HUES64 (cell line): ENCODE results near the gene TRIM47.
A peak's percentile ranks its signal among the peaks of the same experiment; 100 is the strongest.

Experiments used
- H3K27ac ChIP-seq: 2 replicates; pipeline ENCODE4 v1.7.0; 2013; ENCODE audit warnings: low read depth, low read length, inconsistent platforms
- H3K27me3 ChIP-seq: 2 replicates; pipeline ENCODE4 v1.6.1; 2013; ENCODE audit warnings: mild to moderate bottlenecking, low read length; ENCODE audit not compliant: insufficient read depth
- H3K36me3 ChIP-seq: 2 replicates; pipeline ENCODE4 v1.6.1; 2013; ENCODE audit warnings: mild to moderate bottlenecking, low read length; ENCODE audit not compliant: insufficient read depth
- H3K4me1 ChIP-seq: 2 replicates; pipeline ENCODE4 v1.6.1; 2013; ENCODE audit warnings: mild to moderate bottlenecking, low read length, moderate library complexity; ENCODE audit not compliant: insufficient read depth
- H3K4me3 ChIP-seq: 2 replicates; pipeline ENCODE4 v1.5.1; 2013; ENCODE audit warnings: mild to moderate bottlenecking, low read length, moderate library complexity
- H3K9ac ChIP-seq: 2 replicates; pipeline ENCODE4 v1.6.1; 2013; ENCODE audit warnings: mild to moderate bottlenecking, low read depth, low read length
- H3K9me3 ChIP-seq: 2 replicates; pipeline ENCODE4 v1.6.1; 2013; ENCODE audit warnings: low read depth, low read length; ENCODE audit not compliant: insufficient read depth
- WGBS: fragments of 150-250, 120-280 bp; methylation state at CpG from one replicate; pipeline ENCODE4 v1.1.7; 2013; ENCODE audit warnings: missing lambda C conversion rate; 5-methylcytosine and 5-hydroxymethylcytosine counted together

The TRIM47 gene

GRCh38 chr17:75897160-75898019, 19.0 kb upstream of the TRIM47 start:
- Histone ChIP-seq H3K9ac (peak overlapping the region; percentile 54), H3K4me3 (peak overlapping the region; percentile 95), H3K9me3 (no peaks in the 10 kb centered on the region), H3K36me3 (peaks cover 44% of the 10 kb centered on the region), H3K4me1 (peaks cover 17% of the 10 kb centered on the region; the same call in 1 of the 2 replicates), H3K27me3 (no peaks in the 10 kb centered on the region), H3K27ac (peak overlapping the region; percentile 64)
- 34% methylated on average over 37 of the region's 37 CpGs for WGBS

DNA sequence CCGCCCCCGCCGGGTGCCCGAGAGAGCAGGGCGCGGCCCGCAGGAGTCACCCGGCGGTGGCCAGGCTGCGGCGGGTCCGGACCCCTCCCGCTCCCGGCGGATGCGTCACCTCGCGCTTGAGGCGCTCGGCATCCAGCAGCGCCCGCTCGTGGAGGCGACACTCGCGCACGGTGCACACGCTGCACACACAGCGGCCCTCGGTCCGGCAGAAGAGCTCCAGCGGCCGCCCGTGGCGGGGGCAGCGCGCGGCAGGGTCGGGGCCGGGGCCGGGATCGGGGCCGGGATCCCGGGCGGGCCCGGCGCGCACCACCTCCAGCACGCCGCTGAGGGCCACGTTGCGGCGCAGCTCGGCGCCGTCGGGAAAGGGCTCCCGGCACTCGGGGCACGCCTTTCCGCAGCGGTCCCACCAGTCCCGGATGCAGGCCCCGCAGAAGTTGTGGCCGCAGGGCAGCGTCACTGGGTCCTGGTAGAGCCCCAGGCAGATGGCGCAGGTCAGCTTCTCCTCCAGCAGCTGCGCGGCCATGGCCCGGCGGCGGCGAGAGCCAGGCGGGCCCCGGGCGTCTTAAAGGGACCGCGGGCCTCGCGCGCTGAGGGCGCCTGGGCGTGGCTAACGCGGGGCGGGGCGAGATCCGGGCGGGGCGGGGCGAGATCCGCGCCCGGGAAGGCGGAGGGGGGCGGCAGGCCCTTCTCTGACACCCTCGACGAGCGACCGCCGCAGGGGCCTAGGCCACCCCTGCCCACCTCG, 18.2 kb upstream of the TRIM47 start, which contains the start of gene TRIM65:
TRIM65 (minus strand) TSS at position 537 of the 745 bp plus-strand sequence; CDS start at position 523, 14 bp downstream.
- Histone ChIP-seq H3K9ac (peak within 1 kb of the TSS; percentile 96), H3K4me3 (peak within 1 kb of the TSS; percentile 95), H3K27me3 (no peaks in the 10 kb centered on the region), H3K9me3 (no peaks in the 10 kb centered on the region), H3K36me3 (peaks cover 44% of the 10 kb centered on the region), H3K4me1 (peaks cover 17% of the 10 kb centered on the region; the same call in 1 of the 2 replicates), H3K27ac (peak within 1 kb of the TSS; percentile 87)
- under 1% methylated on average over 102 of the region's 102 CpGs for WGBS

DNA sequence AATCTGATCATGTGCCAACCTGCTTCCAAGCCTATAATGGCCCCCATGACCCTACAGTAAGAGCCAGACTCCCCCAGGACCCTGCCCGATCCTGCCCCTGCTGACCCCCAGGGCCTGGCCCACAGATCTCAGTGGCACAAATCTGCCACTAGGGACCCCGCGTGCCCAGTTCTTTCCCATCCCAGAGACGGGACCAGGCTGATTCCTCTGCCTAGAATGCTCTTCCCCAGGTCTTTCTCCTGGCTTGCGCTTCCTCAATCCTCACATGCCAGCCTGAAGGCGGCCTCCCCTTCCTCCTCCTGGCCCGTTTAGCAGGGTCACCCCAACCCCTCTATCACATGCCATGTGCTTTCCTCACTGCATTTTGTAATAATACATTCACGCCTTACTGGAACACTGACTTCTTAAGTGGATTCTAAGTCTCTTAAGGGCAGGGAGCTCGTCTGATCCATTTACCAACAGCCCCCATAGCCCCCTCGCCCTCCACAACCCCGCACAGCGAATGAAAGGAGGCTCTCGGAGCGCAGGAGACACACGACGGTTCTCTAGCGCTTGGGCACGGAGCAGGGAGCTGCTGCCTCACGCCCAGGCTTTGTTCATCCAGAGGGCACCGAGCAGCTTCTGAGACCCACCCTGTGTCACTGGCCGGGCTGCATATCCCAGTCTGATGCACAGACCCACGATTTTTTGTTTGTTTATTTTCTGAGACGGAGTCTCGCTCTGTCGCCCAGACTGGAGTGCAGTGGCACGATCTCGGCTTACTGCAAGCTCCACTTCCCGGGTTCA, 17.2 kb upstream of the TRIM47 start:
- peaks cover 44% of the 10 kb centered on the region for H3K36me3 ChIP-seq
- peak overlapping the region; percentile 95 for H3K4me3 ChIP-seq

GRCh38 chr17:75894049-75894733, 15.8 kb upstream of the TRIM47 start:
- Histone ChIP-seq H3K36me3 (peaks cover 43% of the 10 kb centered on the region), H3K27ac (no peak overlapping the region), H3K4me3 (no peak overlapping the region), H3K4me1 (peaks cover 17% of the 10 kb centered on the region; the same call in 1 of the 2 replicates), H3K27me3 (no peaks in the 10 kb centered on the region), H3K9me3 (no peaks in the 10 kb centered on the region), H3K9ac (0 out of 2 replicates have a peak overlapping the region, but pooled peaks have one; percentile 3)
- 79% methylated on average over 22 of the region's 22 CpGs for WGBS

More for the DNA sequence above, 17.2 kb upstream of the TRIM47 start:
- H3K27ac ChIP-seq = no peak overlapping the region
- H3K4me1 ChIP-seq = peaks cover 17% of the 10 kb centered on the region; the same call in 1 of the 2 replicates
- H3K9me3 ChIP-seq = no peaks in the 10 kb centered on the region
- no peaks in the 10 kb centered on the region for H3K27me3 ChIP-seq
- H3K9ac ChIP-seq = peak overlapping the region; percentile 96
- 25% methylated on average over 28 of the region's 28 CpGs for WGBS

- no peaks in the 10 kb centered on the region for H3K9me3 ChIP-seq
- 94% methylated on average over 18 of the region's 18 CpGs for WGBS
- H3K4me3 ChIP-seq = no peak overlapping the region
- H3K27me3 ChIP-seq = no peaks in the 10 kb centered on the region
- H3K9ac ChIP-seq = no peak overlapping the region
- H3K36me3 ChIP-seq = peaks cover 36% of the 10 kb centered on the region
- H3K27ac ChIP-seq = no peak overlapping the region
- peaks cover 17% of the 10 kb centered on the region; the same call in 1 of the 2 replicates for H3K4me1 ChIP-seq
These were observed 15.1 kb upstream of the TRIM47 start for GRCh38 chr17:75893305-75894048.

GRCh38 chr17:75892556-75893224, 14.3 kb upstream of the TRIM47 start:
- no peak overlapping the region for H3K9ac ChIP-seq
- 88% methylated on average over 16 of the region's 16 CpGs for WGBS
- peaks cover 36% of the 10 kb centered on the region for H3K36me3 ChIP-seq
- no peak overlapping the region for H3K27ac ChIP-seq
- H3K27me3 ChIP-seq = no peaks in the 10 kb centered on the region
- H3K4me3 ChIP-seq = no peak overlapping the region
- no peaks in the 10 kb centered on the region for H3K9me3 ChIP-seq
- peaks cover 17% of the 10 kb centered on the region; the same call in 1 of the 2 replicates for H3K4me1 ChIP-seq

DNA sequence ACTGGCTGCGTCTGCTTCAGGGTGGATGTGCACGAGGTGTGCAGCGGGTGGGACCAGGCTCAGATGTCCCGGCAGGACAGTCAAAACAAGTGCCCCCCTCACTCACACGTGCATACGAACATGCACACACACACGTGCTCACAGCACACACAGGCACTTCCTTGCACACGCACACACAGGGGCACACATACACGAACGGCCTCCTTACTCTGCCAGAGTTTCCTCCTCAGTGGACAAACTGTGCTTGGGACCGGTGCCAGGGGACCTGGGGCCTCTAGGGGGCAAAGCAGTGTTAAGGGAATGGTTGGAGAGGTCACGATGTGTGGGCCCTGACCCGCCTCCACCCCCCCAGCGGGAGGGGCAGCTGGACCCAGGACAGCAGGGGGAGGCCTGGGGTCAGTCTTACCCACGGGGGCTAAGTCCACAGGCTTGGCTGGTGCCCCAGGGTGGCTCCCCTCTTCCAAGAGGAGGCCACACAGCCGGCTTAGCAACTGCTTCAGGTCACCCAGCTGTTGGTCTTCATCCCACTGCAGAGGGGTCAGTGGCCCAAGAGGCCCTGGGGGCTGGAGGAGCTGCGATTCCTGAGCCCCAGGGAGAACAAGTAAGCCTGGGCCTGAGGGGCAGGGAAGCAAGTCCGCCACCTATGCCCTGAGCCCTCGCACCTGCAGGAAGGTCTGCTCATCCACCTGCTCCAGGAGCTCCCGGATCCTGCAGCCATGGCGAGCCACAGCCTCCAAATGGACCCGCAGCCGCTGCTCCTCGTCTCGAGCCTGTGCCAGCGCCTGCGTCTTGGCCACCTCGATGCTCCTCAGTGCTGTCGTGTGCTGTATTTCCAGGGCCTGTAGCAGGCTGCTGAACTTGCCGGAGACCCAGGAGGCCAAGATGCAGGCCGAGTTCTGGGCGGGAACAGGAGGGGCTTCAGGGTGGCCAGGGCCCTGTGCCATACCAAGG, 13.5 kb upstream of the TRIM47 start:
- H3K36me3 ChIP-seq = peaks cover 36% of the 10 kb centered on the region
- no peaks in the 10 kb centered on the region for H3K9me3 ChIP-seq
- no peak overlapping the region for H3K9ac ChIP-seq
- peaks cover 11% of the 10 kb centered on the region; the same call in 1 of the 2 replicates for H3K4me1 ChIP-seq
- WGBS = 92% methylated on average over 32 of the region's 32 CpGs
- no peak overlapping the region for H3K27ac ChIP-seq
- H3K27me3 ChIP-seq = no peaks in the 10 kb centered on the region
- no peak overlapping the region for H3K4me3 ChIP-seq

DNA sequence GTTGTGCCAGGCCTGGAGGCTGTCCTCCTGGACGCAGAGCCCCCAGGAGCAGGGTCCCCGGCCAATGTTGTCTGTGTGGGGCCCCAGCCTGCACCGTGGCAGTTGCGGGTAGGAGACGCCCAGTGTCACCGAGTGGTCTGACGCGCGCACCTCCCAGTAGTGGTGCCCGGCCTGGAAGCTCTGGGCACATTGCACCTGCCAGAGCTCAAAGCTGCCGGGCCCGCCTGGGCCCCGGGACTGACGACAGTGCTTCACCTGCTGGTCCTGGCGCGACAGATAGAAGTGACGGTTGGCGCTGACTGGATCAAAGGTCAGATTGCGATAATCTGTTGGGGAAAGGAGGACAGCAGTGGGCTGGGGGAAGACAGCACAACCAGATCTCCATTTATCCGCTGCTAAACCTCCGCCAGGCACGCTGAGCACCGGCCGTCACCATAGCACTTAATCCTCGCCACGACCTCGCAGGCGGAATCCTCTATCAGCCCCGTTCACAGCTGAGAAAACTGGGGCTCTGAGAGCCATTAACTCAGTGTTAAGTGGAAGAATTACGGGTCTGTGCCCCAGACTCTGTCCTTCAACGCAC, 12.7 kb upstream of the TRIM47 start:
- no peak overlapping the region for H3K9ac ChIP-seq
- peaks cover 11% of the 10 kb centered on the region; the same call in 1 of the 2 replicates for H3K4me1 ChIP-seq
- 97% methylated on average over 31 of the region's 31 CpGs for WGBS
- no peak overlapping the region for H3K4me3 ChIP-seq
- no peaks in the 10 kb centered on the region for H3K27me3 ChIP-seq
- H3K36me3 ChIP-seq = peaks cover 36% of the 10 kb centered on the region
- no peak overlapping the region for H3K27ac ChIP-seq
- H3K9me3 ChIP-seq = no peaks in the 10 kb centered on the region
